ENCODE measurements around the gene SLC26A8.

SLC26A8 gene

GRCh38 chr6:36029464-36029863, 5.0 kb upstream of the SLC26A8 start:
- Histone ChIP-seq H3K9me3 (ENCODE audit: control insufficient read depth in 1 of 2, low read length in 2 of 2) (no peaks in the 10 kb centered on the region), H3K36me3 (ENCODE audit: control insufficient read depth in 1 of 2, insufficient read depth in 2 of 2, low read length in 2 of 2) (peaks cover 0 to 5% of the 10 kb centered on the region in 2 donors), H3K4me3 (ENCODE audit: low read depth in 1 of 2, low read length in 2 of 2) (peak overlapping the region; percentile 89 to 100), H3K4me1 (ENCODE audit: control insufficient read depth in 1 of 2, insufficient read depth in 2 of 2, low read length in 2 of 2) (peaks cover 13 to 26% of the 10 kb centered on the region in 2 donors), H3K27ac (ENCODE audit: low read length) (peak overlapping the region; percentile 97), H3K27me3 (ENCODE audit: low read depth, low read length) (no peaks in the 10 kb centered on the region)

- Histone ChIP-seq H3K27me3 (ENCODE audit: low read depth, low read length) (no peaks in the 10 kb centered on the region), H3K36me3 (ENCODE audit: control insufficient read depth in 1 of 2, insufficient read depth in 2 of 2, low read length in 2 of 2) (peaks cover 0 to 5% of the 10 kb centered on the region in 2 donors), H3K4me1 (ENCODE audit: control insufficient read depth in 1 of 2, insufficient read depth in 2 of 2, low read length in 2 of 2) (peaks cover 13 to 20% of the 10 kb centered on the region in 2 donors), H3K9me3 (ENCODE audit: control insufficient read depth in 1 of 2, low read length in 2 of 2) (no peaks in the 10 kb centered on the region), H3K27ac (ENCODE audit: low read length) (peak overlapping the region; percentile 97), H3K4me3 (ENCODE audit: low read depth in 1 of 2, low read length in 2 of 2) (peak overlapping the region; percentile 89 to 100)
Measured at GRCh38 chr6:36028877-36029324, 4.5 kb upstream of the SLC26A8 start.

- Histone ChIP-seq H3K27ac (ENCODE audit: low read length) (peak overlapping the region; percentile 97), H3K27me3 (ENCODE audit: low read depth, low read length) (no peaks in the 10 kb centered on the region), H3K36me3 (ENCODE audit: control insufficient read depth in 1 of 2, insufficient read depth in 2 of 2, low read length in 2 of 2) (peaks cover 0 to 5% of the 10 kb centered on the region in 2 donors), H3K4me1 (ENCODE audit: control insufficient read depth in 1 of 2, insufficient read depth in 2 of 2, low read length in 2 of 2) (peaks cover 13 to 14% of the 10 kb centered on the region in 2 donors), H3K9me3 (ENCODE audit: control insufficient read depth in 1 of 2, low read length in 2 of 2) (no peaks in the 10 kb centered on the region), H3K4me3 (ENCODE audit: low read depth in 1 of 2, low read length in 2 of 2) (peak overlapping the region; percentile 89 to 100)
Measured at GRCh38 chr6:36028088-36028876, 3.8 kb upstream of the SLC26A8 start.

- H3K9me3 ChIP-seq (ENCODE audit: control insufficient read depth in 1 of 2, low read length in 2 of 2): no peaks in the 10 kb centered on the region
- peak within 1 kb of the TSS; percentile 97 for H3K27ac ChIP-seq (ENCODE audit: low read length)
- no peaks in the 10 kb centered on the region for H3K27me3 ChIP-seq (ENCODE audit: low read depth, low read length)
- H3K4me3 ChIP-seq (ENCODE audit: low read depth in 1 of 2, low read length in 2 of 2): peak within 1 kb of the TSS; percentile 89 to 100
- peaks cover 0 to 5% of the 10 kb centered on the region in 2 donors for H3K36me3 ChIP-seq (ENCODE audit: control insufficient read depth in 1 of 2, insufficient read depth in 2 of 2, low read length in 2 of 2)
- peaks cover 7 to 14% of the 10 kb centered on the region in 2 donors for H3K4me1 ChIP-seq (ENCODE audit: control insufficient read depth in 1 of 2, insufficient read depth in 2 of 2, low read length in 2 of 2)
Measured at GRCh38 chr6:36027501-36028087, 3.2 kb upstream of the SLC26A8 start, which contains the start of gene MAPK14. MAPK14 (plus strand) TSS chr6:36027808; CDS start chr6:36028158, 350 bp downstream.

- no peaks in the 10 kb centered on the region for H3K27me3 ChIP-seq (ENCODE audit: low read depth, low read length)
- H3K4me1 ChIP-seq (ENCODE audit: control insufficient read depth in 1 of 2, insufficient read depth in 2 of 2, low read length in 2 of 2): peaks cover 3 to 9% of the 10 kb centered on the region in 2 donors
- peaks cover 0 to 5% of the 10 kb centered on the region in 2 donors for H3K36me3 ChIP-seq (ENCODE audit: control insufficient read depth in 1 of 2, insufficient read depth in 2 of 2, low read length in 2 of 2)
- no peak overlapping the region for H3K4me3 ChIP-seq (ENCODE audit: low read depth in 1 of 2, low read length in 2 of 2)
- H3K9me3 ChIP-seq (ENCODE audit: control insufficient read depth in 1 of 2, low read length in 2 of 2): no peaks in the 10 kb centered on the region
- H3K27ac ChIP-seq (ENCODE audit: low read length): no peak overlapping the region
Measured at GRCh38 chr6:36025932-36026327, 1.5 kb upstream of the SLC26A8 start.

- Histone ChIP-seq H3K27me3 (ENCODE audit: low read depth, low read length) (no peaks in the 10 kb centered on the region), H3K9me3 (ENCODE audit: control insufficient read depth in 1 of 2, low read length in 2 of 2) (no peaks in the 10 kb centered on the region), H3K4me1 (ENCODE audit: control insufficient read depth in 1 of 2, insufficient read depth in 2 of 2, low read length in 2 of 2) (peaks cover 0 to 6% of the 10 kb centered on the region in 2 donors), H3K36me3 (ENCODE audit: control insufficient read depth in 1 of 2, insufficient read depth in 2 of 2, low read length in 2 of 2) (peaks cover 0 to 5% of the 10 kb centered on the region in 2 donors), H3K27ac (ENCODE audit: low read length) (no peak overlapping the region), H3K4me3 (ENCODE audit: low read depth in 1 of 2, low read length in 2 of 2) (no peak overlapping the region)
Measured at GRCh38 chr6:36025260-36025931, 955 bp upstream of the SLC26A8 start.

DNA sequence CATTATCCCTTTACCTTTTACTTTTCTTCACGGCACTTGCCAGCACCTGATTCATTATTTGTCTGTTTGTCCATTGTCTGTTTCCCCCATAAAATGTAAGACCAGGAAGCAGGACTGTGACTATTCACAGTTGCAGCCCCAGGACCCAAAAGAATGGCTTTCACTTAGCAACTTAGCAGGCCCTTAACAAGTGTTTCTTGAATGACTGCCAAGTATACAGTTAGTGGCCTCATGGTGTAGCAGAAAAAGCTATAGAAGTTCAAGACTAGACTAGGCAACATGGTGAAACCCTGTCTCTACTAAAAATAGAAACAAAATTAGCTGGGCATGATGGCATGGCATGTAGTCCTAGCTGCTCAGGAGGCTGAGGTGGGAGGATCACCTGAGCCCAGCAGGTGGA, 4.3 kb downstream of the SLC26A8 start:
- H3K9me3 ChIP-seq (ENCODE audit: control insufficient read depth in 1 of 2, low read length in 2 of 2): no peaks in the 10 kb centered on the region
- H3K4me1 ChIP-seq (ENCODE audit: control insufficient read depth in 1 of 2, insufficient read depth in 2 of 2, low read length in 2 of 2): no peaks in the 10 kb centered on the region
- no peaks in the 10 kb centered on the region for H3K36me3 ChIP-seq (ENCODE audit: control insufficient read depth in 1 of 2, insufficient read depth in 2 of 2, low read length in 2 of 2)
- H3K27me3 ChIP-seq (ENCODE audit: low read depth, low read length): no peaks in the 10 kb centered on the region
- no peak overlapping the region for H3K4me3 ChIP-seq (ENCODE audit: low read depth in 1 of 2, low read length in 2 of 2)
- H3K27ac ChIP-seq (ENCODE audit: low read length): no peak overlapping the region

DNA sequence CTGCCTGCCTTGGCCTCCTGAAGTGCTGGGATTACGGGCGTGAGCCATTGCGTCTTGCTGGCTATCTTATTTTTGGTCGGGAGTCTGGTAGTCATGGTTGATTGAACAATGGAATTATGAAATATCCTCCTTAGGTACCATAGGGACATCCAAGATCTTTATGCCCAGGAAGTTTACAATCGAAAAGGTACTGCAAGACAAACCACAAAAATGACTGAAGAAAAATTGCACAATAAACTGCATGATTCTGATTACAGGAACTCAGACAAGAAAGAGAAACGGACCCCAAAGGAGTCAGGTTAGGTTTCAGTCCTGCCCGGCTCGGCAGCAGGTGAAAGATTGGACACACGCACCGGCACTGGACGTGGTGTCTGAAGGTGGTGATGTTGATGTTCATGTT, 5.3 kb downstream of the SLC26A8 start:
- H3K4me1 ChIP-seq (ENCODE audit: control insufficient read depth in 1 of 2, insufficient read depth in 2 of 2, low read length in 2 of 2): no peaks in the 10 kb centered on the region
- H3K4me3 ChIP-seq (ENCODE audit: low read depth in 1 of 2, low read length in 2 of 2): no peak overlapping the region
- no peaks in the 10 kb centered on the region for H3K36me3 ChIP-seq (ENCODE audit: control insufficient read depth in 1 of 2, insufficient read depth in 2 of 2, low read length in 2 of 2)
- H3K27ac ChIP-seq (ENCODE audit: low read length): no peak overlapping the region
- no peaks in the 10 kb centered on the region for H3K9me3 ChIP-seq (ENCODE audit: control insufficient read depth in 1 of 2, low read length in 2 of 2)
- no peaks in the 10 kb centered on the region for H3K27me3 ChIP-seq (ENCODE audit: low read depth, low read length)

DNA sequence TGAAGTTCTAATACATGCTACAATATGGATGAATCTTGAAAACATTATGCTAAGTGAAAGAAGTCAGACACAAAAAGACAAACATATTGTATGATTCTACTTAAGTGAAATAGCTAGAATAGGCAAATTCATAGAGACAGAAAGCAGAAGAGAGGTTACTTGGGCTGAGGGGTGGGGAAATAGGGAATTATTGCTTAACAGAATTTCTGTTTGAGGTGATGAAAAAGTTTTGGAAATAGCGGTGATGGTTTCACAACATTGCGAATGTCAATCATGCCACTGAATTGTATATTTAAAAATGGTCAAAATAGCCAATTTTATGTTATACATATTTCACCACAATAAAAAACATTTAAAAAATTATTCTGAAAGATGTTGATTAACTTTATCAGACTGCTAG, 6.1 kb downstream of the SLC26A8 start:
- Histone ChIP-seq H3K4me3 (ENCODE audit: low read depth in 1 of 2, low read length in 2 of 2) (no peak overlapping the region), H3K36me3 (ENCODE audit: control insufficient read depth in 1 of 2, insufficient read depth in 2 of 2, low read length in 2 of 2) (no peaks in the 10 kb centered on the region), H3K27me3 (ENCODE audit: low read depth, low read length) (no peaks in the 10 kb centered on the region), H3K9me3 (ENCODE audit: control insufficient read depth in 1 of 2, low read length in 2 of 2) (no peaks in the 10 kb centered on the region), H3K27ac (ENCODE audit: low read length) (no peak overlapping the region), H3K4me1 (ENCODE audit: control insufficient read depth in 1 of 2, insufficient read depth in 2 of 2, low read length in 2 of 2) (no peaks in the 10 kb centered on the region)

- H3K9me3 ChIP-seq (ENCODE audit: control insufficient read depth in 1 of 2, low read length in 2 of 2): no peaks in the 10 kb centered on the region
- H3K4me3 ChIP-seq (ENCODE audit: low read depth in 1 of 2, low read length in 2 of 2): no peak overlapping the region
- H3K4me1 ChIP-seq (ENCODE audit: control insufficient read depth in 1 of 2, insufficient read depth in 2 of 2, low read length in 2 of 2): no peaks in the 10 kb centered on the region
- no peaks in the 10 kb centered on the region for H3K36me3 ChIP-seq (ENCODE audit: control insufficient read depth in 1 of 2, insufficient read depth in 2 of 2, low read length in 2 of 2)
- H3K27ac ChIP-seq (ENCODE audit: low read length): no peak overlapping the region
- H3K27me3 ChIP-seq (ENCODE audit: low read depth, low read length): no peaks in the 10 kb centered on the region
Measured at GRCh38 chr6:36015666-36016065, 8.8 kb downstream of the SLC26A8 start.

DNA sequence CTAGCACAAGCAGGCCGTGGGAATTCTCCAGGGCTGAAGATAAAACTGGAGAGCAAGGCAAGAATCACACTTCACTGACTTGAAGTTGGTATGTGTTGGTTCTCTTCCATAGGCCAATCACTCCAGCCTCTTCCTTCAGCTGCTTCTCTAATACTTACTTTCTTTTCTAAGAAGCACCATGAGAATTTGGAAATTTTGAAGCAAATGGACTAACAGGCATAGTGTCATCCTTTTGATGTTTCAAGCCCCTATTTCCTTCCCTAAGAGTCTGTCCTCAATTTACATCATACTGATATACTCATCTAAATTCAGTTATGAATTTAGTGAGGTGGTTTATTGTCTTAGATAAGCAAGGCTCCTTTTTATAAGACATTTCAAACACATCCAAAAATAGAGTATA, 24.0 kb downstream of the SLC26A8 start:
- H3K36me3 ChIP-seq (ENCODE audit: control insufficient read depth in 1 of 2, insufficient read depth in 2 of 2, low read length in 2 of 2): no peaks in the 10 kb centered on the region
- H3K4me1 ChIP-seq (ENCODE audit: control insufficient read depth in 1 of 2, insufficient read depth in 2 of 2, low read length in 2 of 2): no peaks in the 10 kb centered on the region
- no peaks in the 10 kb centered on the region for H3K9me3 ChIP-seq (ENCODE audit: control insufficient read depth in 1 of 2, low read length in 2 of 2)
- H3K27me3 ChIP-seq (ENCODE audit: low read depth, low read length): no peaks in the 10 kb centered on the region
- H3K4me3 ChIP-seq (ENCODE audit: low read depth in 1 of 2, low read length in 2 of 2): no peak overlapping the region
- H3K27ac ChIP-seq (ENCODE audit: low read length): no peak overlapping the region

All from muscle layer of duodenum (tissue), 2 donors.